HG03108 (cell line): ENCODE data around the gene DDR2.

Source experiments
- ATAC-seq: cut with Tn5 transposase; IDR thresholded peaks from one replicate; pipeline ENCODE4 v1.9.1; 2021; ENCODE audit warnings: moderate library complexity; ENCODE audit not compliant: unreplicated experiment

The DDR2 gene

DNA sequence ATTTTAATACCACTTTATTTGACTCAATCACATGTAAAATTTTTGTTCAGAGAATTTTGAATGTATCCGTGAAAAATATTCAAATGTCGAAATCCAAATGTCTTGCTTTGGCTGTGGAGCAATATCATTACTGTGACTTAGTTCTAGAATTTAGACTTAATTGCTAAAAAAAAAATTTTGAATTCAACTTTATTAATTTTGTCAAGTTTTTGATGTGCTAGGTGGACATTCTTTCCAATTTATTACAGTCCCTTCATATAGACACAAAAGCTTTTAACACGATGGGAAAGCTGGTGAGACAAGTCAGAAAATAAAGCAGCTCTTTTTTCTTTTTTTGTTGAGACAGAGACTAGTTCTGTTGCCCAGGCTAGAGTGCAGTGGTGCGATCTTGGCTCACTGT lies 62.6 kb downstream of the DDR2 start:
- ATAC-seq, result no peak

DNA sequence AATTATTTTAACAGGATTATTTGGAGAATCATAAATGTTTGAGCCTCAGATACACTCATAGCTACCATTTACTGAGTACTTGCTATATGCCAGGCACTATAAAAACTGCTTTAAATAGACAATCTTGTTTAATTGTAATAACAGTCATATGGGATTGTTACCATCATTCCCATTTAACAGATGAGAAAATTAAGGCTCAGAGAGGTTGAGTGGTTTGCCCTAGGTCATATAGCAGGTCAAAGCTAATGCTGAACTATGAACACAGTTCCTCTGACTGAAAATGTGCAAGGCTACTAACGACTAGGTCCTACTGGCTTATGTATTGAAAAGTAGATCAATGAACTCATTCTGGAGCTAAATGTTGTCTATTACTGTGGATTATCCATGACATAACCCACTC lies 63.4 kb downstream of the DDR2 start:
- no peak for ATAC-seq

GRCh38 chr1:162696286-162696862 lies 64.1 kb downstream of the DDR2 start:
- no peak for ATAC-seq

- ATAC-seq, result no peak
Measured at GRCh38 chr1:162697140-162697895, 65.1 kb downstream of the DDR2 start.

DNA sequence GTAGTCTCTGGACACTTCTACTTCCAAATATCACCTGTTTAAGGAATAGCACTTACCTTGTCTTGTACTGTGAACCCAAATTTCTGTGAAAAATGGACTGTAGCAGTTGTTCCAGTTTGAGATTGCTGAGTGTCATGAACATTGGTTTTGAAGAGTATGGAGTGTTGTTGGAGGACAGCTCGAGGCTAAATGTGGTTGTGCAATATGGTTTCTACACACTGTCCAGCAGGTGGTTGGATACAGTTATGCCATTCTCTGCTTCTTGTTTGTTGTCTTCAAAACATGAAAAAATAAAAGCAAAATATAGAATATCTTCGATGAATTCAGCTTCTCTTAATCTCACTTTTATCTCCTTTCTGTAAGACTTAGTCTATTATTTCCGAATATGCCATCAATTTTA lies 67.1 kb downstream of the DDR2 start:
- no peak for ATAC-seq

- no peak for ATAC-seq
Measured at GRCh38 chr1:162700131-162700530, 67.9 kb downstream of the DDR2 start.

DNA sequence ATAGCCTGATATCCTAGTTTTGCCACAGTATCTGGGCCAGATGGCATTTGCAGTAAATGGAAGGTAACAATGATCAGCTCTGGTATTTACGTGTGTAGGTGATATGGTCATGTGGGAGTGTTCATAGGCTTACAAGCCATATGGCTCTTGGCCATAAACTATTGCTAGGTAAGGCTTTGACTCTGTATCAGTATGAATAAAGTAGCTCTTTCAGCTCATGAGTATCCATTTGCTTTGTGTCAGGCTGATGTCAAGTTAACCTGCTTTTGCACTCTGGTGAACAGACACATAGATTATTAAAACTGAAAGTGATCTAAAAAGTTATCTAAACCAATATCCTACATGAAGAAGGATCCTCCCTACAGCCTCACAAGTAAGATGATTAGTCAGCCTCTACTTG lies 69.0 kb downstream of the DDR2 start:
- no peak for ATAC-seq

DNA sequence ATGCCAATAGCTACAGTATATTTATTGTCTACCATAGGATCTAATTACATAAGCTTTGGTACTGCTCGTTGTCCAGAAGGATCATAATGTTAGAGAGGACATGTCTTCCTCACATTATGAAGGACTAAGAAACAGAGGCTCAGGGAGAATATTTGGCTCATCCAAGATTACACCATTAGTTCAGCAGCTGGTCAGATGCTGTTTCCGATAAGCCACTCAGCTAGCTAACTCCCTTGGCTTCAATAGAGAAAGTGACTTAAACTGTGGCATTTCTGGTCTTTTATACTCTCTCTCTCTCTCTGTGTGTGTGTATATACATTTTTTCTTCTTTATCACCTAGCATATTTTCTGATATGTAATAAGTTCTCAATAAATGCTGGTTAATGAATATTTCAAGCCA lies 70.4 kb downstream of the DDR2 start:
- no peak for ATAC-seq

DNA sequence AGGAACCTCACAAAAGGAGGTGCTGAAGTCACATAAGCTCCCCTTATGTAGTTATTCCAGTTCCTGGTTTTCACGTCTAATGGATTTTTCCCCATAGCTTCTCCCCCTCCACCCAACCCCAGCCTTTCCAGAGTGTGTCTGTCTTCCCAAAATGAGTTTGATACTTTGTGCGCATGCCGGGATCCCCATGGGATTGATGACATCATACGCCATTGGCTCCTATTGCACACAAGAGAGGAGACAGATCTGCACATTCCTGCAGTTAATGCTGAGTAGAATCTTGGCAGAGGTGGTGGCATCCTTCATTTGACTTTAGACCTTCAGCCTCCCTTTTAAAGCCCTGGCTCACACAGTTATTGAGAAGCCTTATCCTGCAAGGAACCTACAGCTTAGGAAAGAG lies 71.4 kb downstream of the DDR2 start:
- ATAC-seq, result no peak

- ATAC-seq, result no peak
Measured at GRCh38 chr1:162704673-162705424, 72.6 kb downstream of the DDR2 start.

DNA sequence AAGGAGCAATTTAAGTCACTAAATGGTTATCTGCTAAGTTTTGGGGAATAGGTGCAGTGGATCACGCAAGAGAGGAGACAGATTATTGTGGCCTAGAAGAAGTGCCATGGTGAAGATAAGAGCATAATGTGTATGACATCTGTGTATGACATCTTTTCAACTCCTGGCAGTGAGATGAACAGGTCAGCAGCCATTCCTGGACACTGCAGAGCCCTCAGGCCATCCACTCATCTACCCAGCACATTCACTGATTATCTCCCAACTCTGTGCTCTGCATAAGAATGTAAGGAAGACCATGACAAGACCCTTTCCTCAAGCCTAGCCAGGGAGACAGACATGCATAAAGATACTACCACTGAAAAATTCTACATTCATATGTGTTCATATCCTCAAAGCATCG lies 73.7 kb downstream of the DDR2 start:
- no peak for ATAC-seq

DNA sequence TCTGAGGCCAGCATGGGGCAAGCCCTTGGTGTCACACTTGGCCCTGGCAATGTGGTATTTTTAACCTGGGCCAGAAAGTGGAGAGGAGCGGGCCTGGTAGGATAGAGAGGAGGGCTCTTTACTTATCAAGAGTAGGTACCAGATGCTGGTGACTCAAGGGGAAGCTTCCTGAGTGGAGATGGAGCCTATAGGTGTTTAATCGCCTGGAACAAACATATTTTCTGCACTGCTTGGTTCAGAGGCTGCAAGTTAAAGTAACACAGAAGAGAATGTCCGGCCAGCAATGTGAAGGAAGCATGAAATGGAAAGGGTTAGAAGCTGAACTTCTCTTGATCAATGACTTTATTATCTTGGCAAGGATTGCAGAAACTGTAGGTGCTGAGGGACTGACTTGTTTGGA lies 74.3 kb downstream of the DDR2 start:
- no peak for ATAC-seq

DNA sequence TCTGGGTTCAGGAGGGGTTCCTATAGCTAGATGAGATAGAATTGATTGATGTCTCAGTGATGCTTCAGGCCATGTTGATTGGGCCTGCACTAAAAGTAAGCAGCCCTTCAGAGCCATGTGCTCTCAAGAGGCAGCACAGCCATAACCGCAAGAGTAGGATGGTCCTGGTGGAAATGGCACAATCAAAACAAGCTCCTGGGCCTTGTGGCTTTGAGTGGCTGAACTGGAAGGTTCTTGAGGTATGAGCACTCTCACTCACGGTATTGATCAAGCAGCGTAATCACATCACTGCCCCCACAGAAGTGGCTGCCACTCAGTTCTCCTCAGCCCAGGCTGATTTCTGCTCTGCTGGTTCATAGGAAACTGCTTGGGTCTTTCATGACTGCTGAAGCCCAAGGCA lies 76.0 kb downstream of the DDR2 start:
- no peak for ATAC-seq

- ATAC-seq, result no peak
Measured at GRCh38 chr1:162709132-162709860, 77.0 kb downstream of the DDR2 start.

- no peak for ATAC-seq
Measured at GRCh38 chr1:162709870-162710269, 77.6 kb downstream of the DDR2 start.

DNA sequence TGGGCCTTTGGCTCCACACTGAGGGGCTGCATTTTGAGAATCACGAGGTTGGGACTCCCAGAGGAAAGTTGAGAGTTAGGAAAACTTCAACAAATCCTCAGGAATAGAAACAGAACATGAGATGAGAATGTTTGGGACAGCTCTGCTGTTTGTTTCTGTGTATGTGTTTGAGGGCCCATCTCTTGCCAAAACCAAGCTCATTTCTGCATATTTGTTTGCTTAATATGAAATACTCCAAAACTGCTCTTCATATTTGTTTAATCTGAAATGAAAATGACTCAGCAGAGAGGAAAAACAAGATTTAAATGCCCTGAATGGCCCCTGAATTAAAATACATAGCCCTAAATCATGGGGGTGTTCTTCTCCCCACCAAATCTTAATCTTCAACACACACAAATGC lies 78.1 kb downstream of the DDR2 start:
- ATAC-seq, result no peak

DNA sequence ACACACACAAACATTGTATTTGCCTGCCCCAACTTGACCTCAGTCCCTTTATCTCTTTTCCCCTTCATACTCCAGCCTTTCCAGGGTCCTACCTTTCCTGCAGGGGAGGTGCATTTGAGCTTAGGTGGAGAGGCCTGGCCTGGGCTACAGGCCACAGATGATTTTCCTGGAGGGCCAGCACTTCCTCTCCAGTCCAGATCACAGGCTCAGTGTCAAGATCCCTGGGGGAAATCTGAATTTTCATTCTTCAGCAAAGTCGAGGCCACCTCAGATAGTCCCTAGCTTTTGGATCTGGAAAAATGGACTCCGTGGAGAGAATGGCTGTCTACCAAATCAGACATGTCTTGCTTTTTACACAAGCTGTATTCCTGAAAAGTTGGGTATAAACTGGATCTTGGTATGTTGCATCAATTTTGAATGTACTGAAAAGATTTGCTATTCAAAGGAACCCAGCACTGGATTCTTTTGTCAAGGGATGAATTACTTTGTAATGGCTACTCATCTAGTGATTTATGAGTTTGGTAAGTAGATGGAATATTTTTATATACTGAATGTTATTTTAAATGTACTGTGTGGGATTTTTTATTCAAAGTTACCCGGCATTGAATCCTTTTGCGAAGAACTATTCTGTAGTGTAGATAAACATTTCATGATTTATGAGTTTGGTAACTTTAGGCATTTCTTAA lies 78.7 kb downstream of the DDR2 start:
- ATAC-seq, result no peak

- ATAC-seq, result no peak
Measured at GRCh38 chr1:162712317-162713029, 80.2 kb downstream of the DDR2 start.

DNA sequence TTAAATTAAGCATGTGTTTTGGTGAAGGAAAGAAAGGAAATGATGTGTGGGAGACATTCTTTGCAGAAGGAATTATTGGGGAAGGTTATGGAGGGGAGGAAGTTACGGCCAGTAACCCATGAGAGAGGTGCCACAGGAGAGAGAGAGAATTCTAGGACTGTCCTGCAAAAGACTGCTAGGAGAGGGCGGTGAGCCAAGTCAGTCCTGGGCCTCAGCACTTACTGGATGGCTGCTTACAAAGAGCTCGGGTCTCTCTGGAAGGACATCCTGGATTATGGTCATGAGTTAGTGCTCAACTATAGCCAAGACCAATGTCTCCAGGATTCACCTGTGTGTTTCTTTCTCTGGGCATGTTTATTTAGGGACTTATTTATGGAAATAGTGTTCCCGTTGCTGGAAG lies 83.9 kb downstream of the DDR2 start:
- no peak for ATAC-seq

- ATAC-seq, result no peak
Measured at GRCh38 chr1:162716552-162716951, 84.3 kb downstream of the DDR2 start.
